A673 (cell line): Measurements from ENCODE around the gene BTN1A1. TPM values are rescaled to one million over a fixed set of nuclear protein-coding genes. Genes with fewer than 3 reads are reported as not detected.

Experiments
- BruUV-seq: library from RNA; stranded (reverse); fragments of 400-500 nt; replicated peaks from 2 replicates; lab custom pipeline; 2021; lab: Mats Ljungman, UMichigan
- CTCF ChIA-PET: fragments of 300-600 bp; sonication (Branson Sonifier 250); formaldehyde crosslinking; loops from one replicate; lab custom pipeline; 2022; ENCODE audit warnings: antibody characterized with exemption; lab: Charles Lee
- POLR2A ChIA-PET: fragments of 300-600 bp; sonication (Branson Sonifier 250); formaldehyde crosslinking; loops from one replicate; lab custom pipeline; 2022; ENCODE audit warnings: antibody characterized with exemption; ENCODE audit not compliant: low non-redundant PET; lab: Charles Lee
- DNase-seq: peaks from one replicate; pipeline ENCODE4 v3.0.0-alpha.2; 2015; ENCODE audit warnings: low spot score
- H3K27ac ChIP-seq: fragments of 200-600 bp; sonication (generic); 2 replicates; pipeline ENCODE4 v1.5.1; 2016; ENCODE audit warnings: mixed run types, low read depth, mild to moderate bottlenecking, mixed read lengths, antibody characterized with exemption, low read length; ENCODE audit not compliant: poor library complexity, severe bottlenecking
- H3K27me3 ChIP-seq: fragments of 200-600 bp; sonication (generic); replicated peaks from 2 replicates; pipeline ENCODE4 v1.6.1; 2017; ENCODE audit warnings: mixed run types, low read depth, mild to moderate bottlenecking, mixed read lengths, antibody characterized with exemption, low read length; ENCODE audit not compliant: insufficient read depth, poor library complexity
- H3K36me3 ChIP-seq: fragments of 200-600 bp; sonication (generic); 2 replicates; pipeline ENCODE4 v1.6.1; 2016; ENCODE audit warnings: mixed run types, mild to moderate bottlenecking, mixed read lengths, antibody characterized with exemption, low read length; ENCODE audit not compliant: insufficient read depth, poor library complexity, severe bottlenecking
- H3K4me1 ChIP-seq: fragments of 200-600 bp; sonication (generic); 2 replicates; pipeline ENCODE4 v1.6.1; 2017; ENCODE audit warnings: mixed run types, mild to moderate bottlenecking, mixed read lengths, antibody characterized with exemption, low read length; ENCODE audit not compliant: insufficient read depth, poor library complexity, severe bottlenecking
- H3K4me3 ChIP-seq: fragments of 200-600 bp; sonication (generic); 2 replicates; pipeline ENCODE4 v1.5.1; 2016; ENCODE audit warnings: low read depth, mixed run types, mild to moderate bottlenecking, mixed read lengths, low read length; ENCODE audit not compliant: poor library complexity, severe bottlenecking
- H3K9me3 ChIP-seq: fragments of 200-600 bp; sonication (generic); 2 replicates; pipeline ENCODE4 v1.6.1; 2016; ENCODE audit warnings: mixed run types, low read depth, mild to moderate bottlenecking, mixed read lengths, antibody characterized with exemption, low read length; ENCODE audit not compliant: poor library complexity, severe bottlenecking
- CTCF ChIP-seq: fragments of 300-800, 200-600 bp; sonication (generic); conservative IDR thresholded peaks from 2 replicates; pipeline ENCODE4 v1.5.1; 2017; ENCODE audit warnings: low read depth, mild to moderate bottlenecking, antibody characterized with exemption, low read length, moderate library complexity, mixed read lengths
- EZH2 ChIP-seq: fragments of 200-600 bp; sonication (generic); IDR thresholded peaks from 2 replicates; pipeline ENCODE4 v1.6.1; 2017; ENCODE audit warnings: borderline replicate concordance, low read depth, mild to moderate bottlenecking, mixed read lengths, antibody characterized with exemption, low read length; ENCODE audit not compliant: poor library complexity, severe bottlenecking
- intact Hi-C: fragments of 100-400 bp; cut with micrococcal nuclease; formaldehyde crosslinking; loops from one replicate; pipeline ENCODE4 v1.10.0; 2022; ENCODE audit not compliant: unreplicated experiment
- total RNA-seq: library from RNA; stranded (reverse); gene quantifications from 2 replicates; pipeline ENCODE4 v1.2.3, GENCODE V29; 2021

The BTN1A1 gene
- total RNA-seq, 1 experiment from 2014 or later = not detected

GRCh38 chr6:26478100-26478984 lies 21.8 kb upstream of the BTN1A1 start:
- H3K4me3 ChIP-seq = no peak overlapping the region
- H3K36me3 ChIP-seq = no peaks in the 10 kb centered on the region
- ChIA-PET CTCF (no interaction called here), POLR2A (no interaction called here)
- H3K4me1 ChIP-seq = peaks cover 33% of the 10 kb centered on the region
- H3K9me3 ChIP-seq = no peaks in the 10 kb centered on the region
- no peaks in the 10 kb centered on the region for H3K27me3 ChIP-seq
- intact Hi-C loops = no loop called here
- H3K27ac ChIP-seq = no peak overlapping the region
- no peak for TF ChIP-seq EZH2
- TF ChIP-seq CTCF = no peak
- no peak for DNase-seq
- no TSS peak for BruUV-seq

GRCh38 chr6:26478985-26479278 lies 21.2 kb upstream of the BTN1A1 start:
- CTCF ChIA-PET = no interaction called here
- Histone ChIP-seq H3K9me3 (no peaks in the 10 kb centered on the region), H3K4me3 (no peak overlapping the region), H3K27ac (no peak overlapping the region), H3K36me3 (no peaks in the 10 kb centered on the region), H3K4me1 (peaks cover 32% of the 10 kb centered on the region), H3K27me3 (no peaks in the 10 kb centered on the region)
- intact Hi-C loops = no loop called here
- TF ChIP-seq EZH2 (no peak), CTCF (no peak)
- POLR2A ChIA-PET = no interaction called here
- no TSS peak for BruUV-seq
- no peak for DNase-seq

- ChIA-PET CTCF (no interaction called here), POLR2A (no interaction called here)
- no peaks in the 10 kb centered on the region for H3K36me3 ChIP-seq
- H3K4me3 ChIP-seq = no peak overlapping the region
- H3K27me3 ChIP-seq = no peaks in the 10 kb centered on the region
- intact Hi-C loops = no loop called here
- H3K4me1 ChIP-seq = peaks cover 7% of the 10 kb centered on the region
- no peak overlapping the region for H3K27ac ChIP-seq
- no peak for TF ChIP-seq CTCF
- DNase-seq = no peak
- no TSS peak for BruUV-seq
- no peaks in the 10 kb centered on the region for H3K9me3 ChIP-seq
These were observed 17.8 kb upstream of the BTN1A1 start for GRCh38 chr6:26482338-26482737.
